OCI-LY1 (cell line): ENCODE measurements around the gene RAB4A.

Source experiments
- H2AFZ ChIP-seq: fragments of 200-600 bp; sonication (generic), shearing (Covaris generic); 2 replicates; pipeline ENCODE4 v1.6.0; 2014; ENCODE audit warnings: antibody characterized with exemption, mild to moderate bottlenecking, low read length
- H3F3A ChIP-seq: fragments of 200-600 bp; sonication (generic), shearing (Covaris generic); 2 replicates; pipeline ENCODE4 v1.6.0; 2014; ENCODE audit warnings: mild to moderate bottlenecking, antibody characterized with exemption, low read length, moderate library complexity; ENCODE audit not compliant: insufficient read depth
- H3K27ac ChIP-seq: fragments of 200-600 bp; sonication (generic); 2 replicates; pipeline ENCODE4 v1.5.1; 2014; ENCODE audit warnings: low read length, mixed run types, mild to moderate bottlenecking, low read depth; ENCODE audit not compliant: poor library complexity, severe bottlenecking
- H3K27me3 ChIP-seq: fragments of 200-600 bp; sonication (generic); 2 replicates; pipeline ENCODE4 v1.6.0; 2014; ENCODE audit warnings: antibody characterized with exemption, mild to moderate bottlenecking, low read length, moderate library complexity; ENCODE audit not compliant: insufficient read depth
- H3K36me3 ChIP-seq: fragments of 200-600 bp; sonication (generic); 2 replicates; pipeline ENCODE4 v1.6.1; 2014; ENCODE audit warnings: mild to moderate bottlenecking, antibody characterized with exemption, low read length, moderate library complexity, mixed read lengths; ENCODE audit not compliant: insufficient read depth
- H3K4me1 ChIP-seq: fragments of 200-600 bp; sonication (generic); 2 replicates; pipeline ENCODE4 v1.5.1; 2014; ENCODE audit warnings: mild to moderate bottlenecking, low read length, moderate library complexity; ENCODE audit not compliant: insufficient read depth, severe bottlenecking
- H3K4me2 ChIP-seq: fragments of 200-600 bp; sonication (generic), shearing (Covaris generic); 2 replicates; pipeline ENCODE4 v1.6.1; 2014; ENCODE audit warnings: low read length
- H3K4me3 ChIP-seq: fragments of 200-600 bp; sonication (generic); 2 replicates; pipeline ENCODE4 v1.5.1; 2014; ENCODE audit warnings: low read length, low read depth, mild to moderate bottlenecking, mixed read lengths; ENCODE audit not compliant: poor library complexity, severe bottlenecking
- H3K79me2 ChIP-seq: fragments of 200-600 bp; shearing (Covaris generic); 2 replicates; pipeline ENCODE4 v1.6.1; 2016; ENCODE audit warnings: mixed run types, low read length, mixed read lengths; ENCODE audit not compliant: insufficient read depth
- H3K9ac ChIP-seq: fragments of 200-600 bp; sonication (generic), shearing (Covaris generic); 2 replicates; pipeline ENCODE4 v1.6.1; 2014; ENCODE audit warnings: mild to moderate bottlenecking, low read length, mixed read lengths
- H3K9me2 ChIP-seq: fragments of 200-600 bp; sonication (generic), shearing (Covaris generic); 2 replicates; pipeline ENCODE4 v1.6.1; 2014; ENCODE audit warnings: low read depth, mild to moderate bottlenecking, low read length, mixed read lengths
- H3K9me3 ChIP-seq: fragments of 200-600 bp; shearing (Covaris generic); 2 replicates; pipeline ENCODE4 v1.6.1; 2014; ENCODE audit warnings: low read length, mixed read lengths
- H4K20me1 ChIP-seq: fragments of 200-600 bp; sonication (generic), shearing (Covaris generic); 2 replicates; pipeline ENCODE4 v1.6.0; 2016; ENCODE audit warnings: mild to moderate bottlenecking, low read length; ENCODE audit not compliant: insufficient read depth
- CTCF ChIP-seq: fragments of 200-600 bp; sonication (generic), shearing (Covaris generic); IDR thresholded peaks from 2 replicates; pipeline ENCODE4 v1.5.1; 2017; ENCODE audit warnings: mild to moderate bottlenecking, antibody characterized with exemption, low read length, moderate library complexity, mixed read lengths
- EZH2 ChIP-seq: fragments of 200-600 bp; sonication (generic), shearing (Covaris generic); IDR thresholded peaks from 2 replicates; pipeline ENCODE4 v1.8.0; 2017; ENCODE audit warnings: borderline replicate concordance, mixed run types, mild to moderate bottlenecking, antibody characterized with exemption, low read length, moderate library complexity, mixed read lengths

The RAB4A gene

GRCh38 chr1:229231754-229232119 lies 39.2 kb upstream of the RAB4A start:
- Histone ChIP-seq H3K36me3 (no peaks in the 10 kb centered on the region), H3K27ac (no peak overlapping the region)

GRCh38 chr1:229234870-229235472 lies 35.9 kb upstream of the RAB4A start:
- Histone ChIP-seq H3K36me3 (no peaks in the 10 kb centered on the region), H3F3A (no peaks in the 10 kb centered on the region), H3K9me2 (no peaks in the 10 kb centered on the region), H2AFZ (no peak overlapping the region), H3K4me1 (no peaks in the 10 kb centered on the region), H3K27me3 (no peaks in the 10 kb centered on the region), H3K4me2 (no peak overlapping the region), H3K27ac (no peak overlapping the region), H3K4me3 (no peak overlapping the region), H3K9ac (no peak overlapping the region), H3K79me2 (no peaks in the 10 kb centered on the region), H4K20me1 (no peaks in the 10 kb centered on the region), H3K9me3 (no peaks in the 10 kb centered on the region)
- TF ChIP-seq CTCF: no peak
- TF ChIP-seq EZH2: no peak

More at GRCh38 chr1:229231754-229232119, 39.2 kb upstream of the RAB4A start:
- no peak for TF ChIP-seq EZH2
- no peak for TF ChIP-seq CTCF
- no peaks in the 10 kb centered on the region for H3K4me1 ChIP-seq
- H3K9ac ChIP-seq: no peak overlapping the region
- no peaks in the 10 kb centered on the region for H4K20me1 ChIP-seq
- no peak overlapping the region for H3K4me3 ChIP-seq
- no peaks in the 10 kb centered on the region for H3K79me2 ChIP-seq
- no peak overlapping the region for H3K4me2 ChIP-seq
- H2AFZ ChIP-seq: no peak overlapping the region
- no peaks in the 10 kb centered on the region for H3K9me3 ChIP-seq
- H3F3A ChIP-seq: no peaks in the 10 kb centered on the region
- H3K27me3 ChIP-seq: no peaks in the 10 kb centered on the region
- no peaks in the 10 kb centered on the region for H3K9me2 ChIP-seq

- no peak overlapping the region for H3K9ac ChIP-seq
- H3K4me3 ChIP-seq: no peak overlapping the region
- no peaks in the 10 kb centered on the region for H3K79me2 ChIP-seq
- H3K4me2 ChIP-seq: no peak overlapping the region
- H3K9me2 ChIP-seq: no peaks in the 10 kb centered on the region
- H3F3A ChIP-seq: no peaks in the 10 kb centered on the region
- no peaks in the 10 kb centered on the region for H3K4me1 ChIP-seq
- no peak for TF ChIP-seq CTCF
- no peak for TF ChIP-seq EZH2
- H4K20me1 ChIP-seq: no peaks in the 10 kb centered on the region
- H2AFZ ChIP-seq: no peak overlapping the region
- H3K27me3 ChIP-seq: no peaks in the 10 kb centered on the region
- no peak overlapping the region for H3K27ac ChIP-seq
- H3K36me3 ChIP-seq: no peaks in the 10 kb centered on the region
- H3K9me3 ChIP-seq: no peaks in the 10 kb centered on the region
These were observed 33.6 kb upstream of the RAB4A start for GRCh38 chr1:229237320-229237719.
